IPS-15b (cell line): Measurements from ENCODE around the gene CALHM4.

Source experiments
- H3K27me3 ChIP-seq: one replicate; pipeline ENCODE4 v1.6.1; 2013; ENCODE audit warnings: low read length; ENCODE audit not compliant: control insufficient read depth, insufficient read depth
- H3K36me3 ChIP-seq: one replicate; pipeline ENCODE4 v1.6.1; 2013; ENCODE audit warnings: low read length; ENCODE audit not compliant: control insufficient read depth, insufficient read depth
- H3K4me1 ChIP-seq: one replicate; pipeline ENCODE4 v1.6.1; 2013; ENCODE audit warnings: mild to moderate bottlenecking, low read length; ENCODE audit not compliant: control insufficient read depth, insufficient read depth
- H3K4me3 ChIP-seq: one replicate; pipeline ENCODE4 v1.5.1; 2013; ENCODE audit warnings: low read depth, low read length
- H3K9ac ChIP-seq: one replicate; pipeline ENCODE4 v1.6.1; 2013; ENCODE audit warnings: low read depth, mild to moderate bottlenecking, low read length
- H3K9me3 ChIP-seq: one replicate; pipeline ENCODE4 v1.6.1; 2013; ENCODE audit warnings: mild to moderate bottlenecking, low read length; ENCODE audit not compliant: control insufficient read depth, insufficient read depth

CALHM4 gene

DNA sequence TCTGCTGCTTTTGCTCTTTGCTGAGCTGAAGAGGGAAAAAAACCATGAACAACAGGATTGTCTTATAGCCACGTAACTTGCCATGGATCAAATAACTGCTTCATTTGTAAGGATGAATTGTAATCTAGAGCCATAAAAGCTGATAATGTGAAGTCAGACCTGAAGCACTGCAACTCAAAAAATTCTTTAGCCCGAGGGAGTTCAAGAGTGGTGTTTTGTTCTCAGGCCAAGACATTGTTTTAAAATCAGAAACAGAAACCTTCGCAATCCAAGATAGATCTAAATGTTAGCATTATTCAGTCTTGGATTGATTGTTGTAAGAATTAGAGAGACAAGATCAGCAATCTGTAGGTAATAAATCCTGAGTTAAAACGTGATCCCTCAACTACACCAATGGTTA is 7.9 kb upstream of the CALHM4 start, which contains the start of gene TRAPPC3L:
Gene TRAPPC3L (minus strand): TSS at position 34 of the 400 bp plus-strand sequence. CDS start 170 bp downstream, outside the sequence.
- no peaks in the 10 kb centered on the region for H3K36me3 ChIP-seq
- no peaks in the 10 kb centered on the region for H3K4me1 ChIP-seq
- no peak within 1 kb of the TSS for H3K4me3 ChIP-seq
- H3K9ac ChIP-seq = no peak within 1 kb of the TSS
- H3K27me3 ChIP-seq = no peaks in the 10 kb centered on the region
- no peaks in the 10 kb centered on the region for H3K9me3 ChIP-seq

DNA sequence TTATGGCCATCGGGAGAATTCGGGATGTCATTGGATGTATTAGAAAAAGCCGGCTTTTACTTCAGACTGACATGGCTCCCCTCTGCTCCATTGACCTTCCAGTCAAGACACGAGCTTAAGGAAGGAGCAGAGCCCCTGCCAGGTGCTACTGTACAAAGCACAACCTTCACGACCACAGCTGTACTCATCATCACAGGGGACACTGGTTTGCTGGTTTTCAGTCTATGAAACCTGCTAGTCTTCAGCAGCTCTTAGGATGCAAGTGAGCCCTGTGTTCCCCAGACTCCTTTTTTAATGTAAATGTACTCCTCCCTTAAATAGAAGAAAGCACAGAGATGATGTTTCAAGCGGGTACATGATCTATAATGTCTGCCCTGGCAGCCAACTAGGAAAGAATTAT is 6.2 kb upstream of the CALHM4 start:
- Histone ChIP-seq H3K9ac (no peak overlapping the region), H3K27me3 (no peaks in the 10 kb centered on the region), H3K9me3 (no peaks in the 10 kb centered on the region), H3K4me3 (no peak overlapping the region), H3K4me1 (no peaks in the 10 kb centered on the region), H3K36me3 (no peaks in the 10 kb centered on the region)

DNA sequence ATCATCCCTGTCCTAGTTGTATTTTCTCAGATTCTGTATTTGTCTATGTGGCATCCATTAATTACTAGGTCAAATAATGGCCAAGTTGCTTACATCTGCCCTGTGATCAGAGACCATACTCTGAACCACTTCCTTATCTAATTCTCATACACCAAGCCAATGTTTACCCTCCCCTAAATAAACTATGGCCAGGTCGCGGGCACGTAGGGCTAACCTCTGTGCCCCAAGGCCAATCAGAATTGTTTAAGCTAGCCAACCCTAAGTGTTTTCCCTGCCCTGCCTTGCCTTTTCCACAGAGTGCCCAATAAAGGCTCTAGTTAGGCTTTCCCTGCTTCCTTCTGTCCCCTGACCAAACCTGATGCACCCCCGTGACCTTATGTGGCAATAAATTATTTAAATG is 2.8 kb upstream of the CALHM4 start:
- no peak overlapping the region for H3K4me3 ChIP-seq
- no peaks in the 10 kb centered on the region for H3K4me1 ChIP-seq

DNA sequence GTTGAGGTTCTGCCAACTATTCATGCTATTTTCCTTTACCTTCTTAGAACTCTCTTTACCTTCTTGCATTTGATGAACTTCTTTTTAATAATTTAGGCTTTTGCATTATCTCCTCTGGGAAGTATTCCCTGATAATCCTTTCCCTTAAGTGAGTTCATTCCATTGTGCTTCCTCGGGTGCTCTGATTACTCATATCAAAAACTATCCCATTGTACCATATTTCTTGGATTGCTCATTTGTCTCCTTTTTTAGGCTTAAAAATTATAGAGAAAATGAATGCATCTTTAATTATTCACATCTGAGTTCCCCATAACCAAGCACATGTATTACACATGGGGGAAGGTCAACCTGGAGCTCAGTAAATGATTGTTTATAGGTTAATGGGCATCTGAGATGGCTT is 2.5 kb downstream of the CALHM4 start:
- Histone ChIP-seq H3K9me3 (no peaks in the 10 kb centered on the region), H3K9ac (no peak overlapping the region), H3K27me3 (no peaks in the 10 kb centered on the region), H3K36me3 (no peaks in the 10 kb centered on the region), H3K4me1 (no peaks in the 10 kb centered on the region), H3K4me3 (no peak overlapping the region)

More for the DNA sequence above, 2.8 kb upstream of the CALHM4 start:
- Histone ChIP-seq H3K9ac (no peak overlapping the region), H3K9me3 (no peaks in the 10 kb centered on the region), H3K36me3 (no peaks in the 10 kb centered on the region), H3K27me3 (no peaks in the 10 kb centered on the region)

DNA sequence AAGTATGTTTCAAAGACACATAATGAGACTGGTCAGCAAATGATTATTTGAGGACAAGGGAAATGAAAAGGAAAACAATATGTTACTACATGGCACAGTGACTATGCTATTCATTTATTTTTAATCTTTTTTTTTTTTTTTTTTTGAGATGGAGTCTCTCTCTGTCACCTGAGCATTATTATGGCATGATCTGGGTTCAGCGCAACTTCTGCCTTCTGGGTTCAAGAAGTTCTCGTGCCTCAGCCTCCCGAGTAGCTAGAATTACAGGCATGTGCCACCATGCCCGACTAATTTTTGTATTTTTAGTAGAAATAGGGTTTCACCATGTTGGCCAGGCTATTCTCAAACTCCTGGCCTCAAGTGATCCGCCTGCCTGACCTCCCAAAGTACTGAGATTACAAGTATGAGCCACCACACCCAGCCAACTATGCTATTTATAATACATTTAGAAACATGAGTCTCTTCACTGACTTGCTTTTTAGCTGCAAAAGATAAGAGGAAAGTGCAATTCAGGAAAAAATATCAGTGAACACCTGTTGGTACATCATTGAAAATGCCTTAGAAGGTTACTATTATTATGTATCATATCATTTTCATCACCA is 3.4 kb downstream of the CALHM4 start:
- Histone ChIP-seq H3K36me3 (no peaks in the 10 kb centered on the region), H3K9ac (no peak overlapping the region), H3K4me1 (no peaks in the 10 kb centered on the region), H3K27me3 (no peaks in the 10 kb centered on the region), H3K9me3 (no peaks in the 10 kb centered on the region), H3K4me3 (no peak overlapping the region)

DNA sequence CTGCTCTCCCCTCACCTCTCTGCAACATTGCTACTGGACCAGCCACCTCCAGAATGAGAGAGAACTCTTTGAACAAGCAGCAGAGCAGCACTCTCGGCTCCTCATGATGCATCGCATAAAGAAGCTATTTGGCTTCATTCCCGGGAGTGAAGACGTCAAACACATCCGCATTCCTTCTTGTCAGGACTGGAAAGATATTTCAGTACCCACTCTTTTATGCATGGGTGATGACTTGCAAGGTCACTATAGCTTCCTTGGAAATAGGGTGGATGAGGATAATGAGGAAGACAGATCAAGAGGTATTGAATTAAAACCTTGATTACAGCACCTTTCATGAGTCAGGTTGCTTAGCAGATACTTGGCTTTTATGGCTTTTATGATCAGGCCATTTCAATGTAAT is 4.3 kb downstream of the CALHM4 start:
- no peak overlapping the region for H3K9ac ChIP-seq
- no peaks in the 10 kb centered on the region for H3K4me1 ChIP-seq
- H3K27me3 ChIP-seq = no peaks in the 10 kb centered on the region
- no peaks in the 10 kb centered on the region for H3K9me3 ChIP-seq
- no peak overlapping the region for H3K4me3 ChIP-seq
- no peaks in the 10 kb centered on the region for H3K36me3 ChIP-seq

DNA sequence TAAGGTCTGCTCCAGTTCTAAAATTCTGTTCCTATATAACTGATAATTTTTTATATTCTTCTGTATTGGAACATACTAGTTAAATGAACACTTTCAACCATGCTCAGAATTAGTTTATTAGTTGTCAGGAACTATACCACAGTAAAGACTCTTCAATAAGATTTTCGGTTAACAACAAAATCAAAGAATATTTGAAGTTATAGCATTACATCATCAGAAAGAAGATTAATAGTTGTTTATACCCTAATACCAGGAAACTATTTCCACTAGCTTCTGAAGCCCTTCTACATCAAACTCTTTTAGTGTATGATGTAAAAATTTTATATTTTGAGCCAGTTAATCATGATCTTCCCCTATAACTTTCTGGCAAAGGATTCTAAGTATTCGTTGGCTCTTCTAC is 6.6 kb downstream of the CALHM4 start:
- H3K9me3 ChIP-seq = no peaks in the 10 kb centered on the region
- no peaks in the 10 kb centered on the region for H3K36me3 ChIP-seq
- no peak overlapping the region for H3K9ac ChIP-seq
- H3K4me1 ChIP-seq = no peaks in the 10 kb centered on the region
- no peaks in the 10 kb centered on the region for H3K27me3 ChIP-seq
- no peak overlapping the region for H3K4me3 ChIP-seq

DNA sequence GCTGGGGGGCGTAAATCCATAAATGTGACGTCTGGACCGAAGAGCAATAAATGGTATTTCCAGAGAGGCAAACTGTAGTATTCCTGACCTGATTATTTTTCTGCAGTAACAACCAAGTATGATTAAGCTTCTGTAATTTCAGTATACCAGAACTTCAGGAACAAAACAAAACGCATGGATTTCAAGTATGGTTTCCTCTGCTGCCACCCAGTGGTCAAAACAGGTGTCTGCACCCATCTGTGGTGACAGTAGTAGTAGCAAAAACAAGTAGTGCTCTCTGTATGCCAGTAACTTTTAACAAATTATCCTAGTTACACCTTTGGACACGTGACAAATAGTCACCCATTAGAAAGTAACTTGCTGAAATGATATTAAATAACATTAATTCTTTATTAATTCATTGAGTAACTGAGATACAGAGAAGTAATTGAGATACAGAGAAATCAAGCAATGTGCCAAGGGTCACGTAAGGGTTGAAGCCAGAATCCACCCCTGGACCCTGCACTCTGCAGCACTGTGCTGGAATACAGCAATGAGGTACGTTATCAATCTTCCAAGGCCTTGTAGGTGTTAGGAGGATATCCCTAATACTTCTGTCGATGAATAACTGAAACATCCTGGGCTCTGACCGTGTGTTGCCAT is 7.9 kb downstream of the CALHM4 start:
- H3K9ac ChIP-seq = no peak overlapping the region
- H3K36me3 ChIP-seq = no peaks in the 10 kb centered on the region
- H3K4me3 ChIP-seq = no peak overlapping the region
- no peaks in the 10 kb centered on the region for H3K4me1 ChIP-seq
- no peaks in the 10 kb centered on the region for H3K27me3 ChIP-seq
- H3K9me3 ChIP-seq = no peaks in the 10 kb centered on the region

DNA sequence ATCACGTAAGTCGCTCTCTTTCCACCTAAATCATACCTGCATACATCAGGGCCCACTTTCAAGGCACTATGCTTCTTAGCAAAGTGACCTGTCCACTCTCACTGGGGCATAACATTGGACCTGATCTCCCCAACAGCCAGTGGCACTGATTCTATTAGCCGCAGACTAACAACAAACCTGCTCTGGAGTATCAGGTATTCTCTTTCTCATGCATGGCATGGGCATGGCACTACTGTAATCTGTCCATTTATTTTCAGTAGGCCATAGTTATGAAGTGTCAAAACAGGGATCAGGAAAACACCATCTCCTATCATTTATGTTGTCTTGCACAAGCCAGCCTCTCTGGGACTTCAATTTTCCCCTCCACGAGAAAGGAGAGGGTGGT is 8.5 kb downstream of the CALHM4 start:
- Histone ChIP-seq H3K4me1 (no peaks in the 10 kb centered on the region), H3K36me3 (no peaks in the 10 kb centered on the region), H3K9ac (no peak overlapping the region), H3K9me3 (no peaks in the 10 kb centered on the region), H3K27me3 (no peaks in the 10 kb centered on the region), H3K4me3 (no peak overlapping the region)

DNA sequence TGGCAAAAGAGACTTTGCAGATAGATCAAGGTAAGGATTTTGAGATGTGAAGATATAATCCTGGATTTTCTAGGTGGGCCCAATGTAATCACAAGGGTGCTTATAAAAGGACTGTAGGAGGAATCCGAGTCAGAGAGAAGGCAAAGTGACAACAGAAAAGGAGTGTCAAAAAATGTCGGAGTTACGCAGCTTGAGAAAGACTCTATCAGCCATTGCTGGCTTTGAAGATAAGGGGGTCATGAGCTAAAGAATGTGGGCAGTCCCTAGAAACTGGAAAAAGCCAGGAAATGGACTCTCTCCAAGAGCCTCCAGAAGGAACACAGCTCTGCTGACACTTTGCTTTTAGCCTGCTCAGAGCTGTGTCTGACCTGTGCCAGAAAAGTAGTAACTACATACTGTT is 9.1 kb downstream of the CALHM4 start:
- Histone ChIP-seq H3K27me3 (no peaks in the 10 kb centered on the region), H3K36me3 (no peaks in the 10 kb centered on the region), H3K4me1 (no peaks in the 10 kb centered on the region), H3K9me3 (no peaks in the 10 kb centered on the region), H3K4me3 (no peak overlapping the region), H3K9ac (no peak overlapping the region)

DNA sequence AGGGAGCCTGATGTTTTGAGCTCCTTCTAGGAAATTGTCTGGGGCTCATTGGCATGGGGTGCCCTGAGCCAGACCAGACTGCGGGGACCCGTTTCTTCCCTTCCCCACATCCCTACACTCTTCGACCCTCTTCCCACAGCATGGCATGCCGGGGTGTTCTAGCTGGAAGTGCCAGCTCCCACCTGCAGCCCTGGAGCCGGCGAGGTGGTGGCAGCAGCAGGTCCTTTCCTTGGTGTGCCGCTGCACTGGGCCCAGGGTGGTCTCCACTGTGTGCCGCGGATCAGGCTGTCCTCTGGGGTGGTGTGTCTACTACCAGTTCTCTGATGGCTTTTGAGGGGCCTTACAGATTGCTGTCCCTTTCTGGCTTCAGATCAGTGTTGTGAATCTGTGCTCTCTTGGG is 10.3 kb downstream of the CALHM4 start:
- Histone ChIP-seq H3K27me3 (no peaks in the 10 kb centered on the region), H3K9me3 (no peaks in the 10 kb centered on the region), H3K4me1 (no peaks in the 10 kb centered on the region), H3K4me3 (no peak overlapping the region), H3K36me3 (no peaks in the 10 kb centered on the region), H3K9ac (no peak overlapping the region)

DNA sequence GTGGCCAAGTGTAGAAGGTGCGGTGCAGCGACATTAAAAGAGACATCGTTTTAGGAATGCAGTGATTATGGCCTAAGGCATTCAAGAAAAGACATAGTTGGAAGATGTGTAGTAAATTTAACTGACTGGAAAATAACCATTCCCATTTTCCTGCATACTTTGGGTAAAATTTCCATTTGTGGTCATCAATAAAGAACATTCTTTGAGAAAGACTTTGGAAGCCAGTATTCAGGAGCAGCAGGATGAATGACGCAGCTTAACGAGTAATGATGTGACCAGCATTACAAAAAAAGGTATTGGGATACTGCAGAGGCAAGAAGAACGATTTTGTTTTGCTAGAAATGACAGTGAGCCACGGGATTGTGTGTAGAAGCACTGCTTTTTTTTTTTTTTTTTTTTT is 10.8 kb downstream of the CALHM4 start:
- H3K9me3 ChIP-seq = no peaks in the 10 kb centered on the region
- H3K4me3 ChIP-seq = no peak overlapping the region
- H3K9ac ChIP-seq = no peak overlapping the region
- H3K27me3 ChIP-seq = no peaks in the 10 kb centered on the region
- no peaks in the 10 kb centered on the region for H3K4me1 ChIP-seq
- H3K36me3 ChIP-seq = no peaks in the 10 kb centered on the region
